ENCODE results near the gene NAPEPLD.
"Not testable (repeated sequence)": the region's sequence is repeated elsewhere in the genome, so short reads cannot be mapped to it uniquely, and the experiment has no call there.

The NAPEPLD gene

GRCh38 chr7:103155331-103156024 lies 6.6 kb upstream of the NAPEPLD start:
- not testable (repeated sequence) for H3K36me3 ChIP-seq (ENCODE audit: control insufficient read depth in 2 of 2, insufficient read depth in 2 of 2, low read length in 2 of 2); H3K9me3 ChIP-seq (ENCODE audit: control insufficient read depth in 2 of 2, low read length in 2 of 2); H3K27ac ChIP-seq (ENCODE audit: low read length); H3K27me3 ChIP-seq (ENCODE audit: control insufficient read depth in 1 of 2, insufficient read depth in 2 of 2, low read length in 2 of 2); H3K4me3 ChIP-seq (ENCODE audit: low read length in 2 of 2); H3K9ac ChIP-seq (ENCODE audit: low read length in 2 of 2); H3K4me1 ChIP-seq (ENCODE audit: control insufficient read depth, insufficient read depth, low read length)

GRCh38 chr7:103154042-103154441 lies 5.1 kb upstream of the NAPEPLD start:
- peaks cover 4% of the 10 kb centered on the region for H3K4me1 ChIP-seq (ENCODE audit: control insufficient read depth, insufficient read depth, low read length)
- no peak overlapping the region for H3K9ac ChIP-seq (ENCODE audit: low read length in 2 of 2)
- no peak overlapping the region for H3K27ac ChIP-seq (ENCODE audit: low read length)
- no peak overlapping the region for H3K4me3 ChIP-seq (ENCODE audit: low read length in 2 of 2)
- no peaks in the 10 kb centered on the region for H3K36me3 ChIP-seq (ENCODE audit: control insufficient read depth in 2 of 2, insufficient read depth in 2 of 2, low read length in 2 of 2)
- no peaks in the 10 kb centered on the region for H3K27me3 ChIP-seq (ENCODE audit: control insufficient read depth in 1 of 2, insufficient read depth in 2 of 2, low read length in 2 of 2)
- no peaks in the 10 kb centered on the region for H3K9me3 ChIP-seq (ENCODE audit: control insufficient read depth in 2 of 2, low read length in 2 of 2)

- not testable (repeated sequence) for H3K9me3 ChIP-seq (ENCODE audit: control insufficient read depth in 2 of 2, low read length in 2 of 2); H3K36me3 ChIP-seq (ENCODE audit: control insufficient read depth in 2 of 2, insufficient read depth in 2 of 2, low read length in 2 of 2); H3K9ac ChIP-seq (ENCODE audit: low read length in 2 of 2); H3K4me1 ChIP-seq (ENCODE audit: control insufficient read depth, insufficient read depth, low read length); H3K27me3 ChIP-seq (ENCODE audit: control insufficient read depth in 1 of 2, insufficient read depth in 2 of 2, low read length in 2 of 2); H3K27ac ChIP-seq (ENCODE audit: low read length); H3K4me3 ChIP-seq (ENCODE audit: low read length in 2 of 2)
Observed at GRCh38 chr7:103152744-103153617, 4.1 kb upstream of the NAPEPLD start.

- H3K9ac ChIP-seq (ENCODE audit: low read length in 2 of 2); H3K27ac ChIP-seq (ENCODE audit: low read length); H3K4me1 ChIP-seq (ENCODE audit: control insufficient read depth, insufficient read depth, low read length); H3K9me3 ChIP-seq (ENCODE audit: control insufficient read depth in 2 of 2, low read length in 2 of 2); H3K4me3 ChIP-seq (ENCODE audit: low read length in 2 of 2); H3K27me3 ChIP-seq (ENCODE audit: control insufficient read depth in 1 of 2, insufficient read depth in 2 of 2, low read length in 2 of 2); H3K36me3 ChIP-seq (ENCODE audit: control insufficient read depth in 2 of 2, insufficient read depth in 2 of 2, low read length in 2 of 2): not testable (repeated sequence)
Observed at GRCh38 chr7:103151993-103152676, 3.2 kb upstream of the NAPEPLD start.

GRCh38 chr7:103150192-103150591 lies 1.3 kb upstream of the NAPEPLD start:
- no peak overlapping the region for H3K27ac ChIP-seq (ENCODE audit: low read length)
- H3K9me3 ChIP-seq (ENCODE audit: control insufficient read depth in 2 of 2, low read length in 2 of 2): no peaks in the 10 kb centered on the region
- H3K9ac ChIP-seq (ENCODE audit: low read length in 2 of 2): no peak overlapping the region
- H3K4me3 ChIP-seq (ENCODE audit: low read length in 2 of 2): no peak overlapping the region
- peaks cover 4% of the 10 kb centered on the region for H3K4me1 ChIP-seq (ENCODE audit: control insufficient read depth, insufficient read depth, low read length)
- no peaks in the 10 kb centered on the region for H3K36me3 ChIP-seq (ENCODE audit: control insufficient read depth in 2 of 2, insufficient read depth in 2 of 2, low read length in 2 of 2)
- no peaks in the 10 kb centered on the region for H3K27me3 ChIP-seq (ENCODE audit: control insufficient read depth in 1 of 2, insufficient read depth in 2 of 2, low read length in 2 of 2)

- peaks cover 4% of the 10 kb centered on the region for H3K4me1 ChIP-seq (ENCODE audit: control insufficient read depth, insufficient read depth, low read length)
- no peaks in the 10 kb centered on the region for H3K9me3 ChIP-seq (ENCODE audit: control insufficient read depth in 2 of 2, low read length in 2 of 2)
- H3K36me3 ChIP-seq (ENCODE audit: control insufficient read depth in 2 of 2, insufficient read depth in 2 of 2, low read length in 2 of 2): no peaks in the 10 kb centered on the region
- peak overlapping the region; percentile 64 to 92 for H3K4me3 ChIP-seq (ENCODE audit: low read length in 2 of 2)
- peak overlapping the region; percentile 86 for H3K27ac ChIP-seq (ENCODE audit: low read length)
- H3K9ac ChIP-seq (ENCODE audit: low read length in 2 of 2): peak overlapping the region; percentile 86 to 87
- no peaks in the 10 kb centered on the region for H3K27me3 ChIP-seq (ENCODE audit: control insufficient read depth in 1 of 2, insufficient read depth in 2 of 2, low read length in 2 of 2)
Observed at GRCh38 chr7:103149808-103150180, 895 bp upstream of the NAPEPLD start.

GRCh38 chr7:103148131-103148993 lies 537 bp downstream of the NAPEPLD start:
- H3K9me3 ChIP-seq (ENCODE audit: control insufficient read depth in 2 of 2, low read length in 2 of 2): no peaks in the 10 kb centered on the region

GRCh38 chr7:103144754-103145153 lies 4.1 kb downstream of the NAPEPLD start:
- not testable (repeated sequence) for H3K9me3 ChIP-seq (ENCODE audit: control insufficient read depth in 2 of 2, low read length in 2 of 2); H3K4me3 ChIP-seq (ENCODE audit: low read length in 2 of 2); H3K27me3 ChIP-seq (ENCODE audit: control insufficient read depth in 1 of 2, insufficient read depth in 2 of 2, low read length in 2 of 2); H3K9ac ChIP-seq (ENCODE audit: low read length in 2 of 2); H3K4me1 ChIP-seq (ENCODE audit: control insufficient read depth, insufficient read depth, low read length); H3K27ac ChIP-seq (ENCODE audit: low read length); H3K36me3 ChIP-seq (ENCODE audit: control insufficient read depth in 2 of 2, insufficient read depth in 2 of 2, low read length in 2 of 2)

More at GRCh38 chr7:103148131-103148993, 537 bp downstream of the NAPEPLD start:
- Histone ChIP-seq H3K4me1 (ENCODE audit: control insufficient read depth, insufficient read depth, low read length) (peaks cover 4% of the 10 kb centered on the region), H3K9ac (ENCODE audit: low read length in 2 of 2) (peak overlapping the region; percentile 86 to 87), H3K4me3 (ENCODE audit: low read length in 2 of 2) (peak overlapping the region; percentile 64 to 92), H3K36me3 (ENCODE audit: control insufficient read depth in 2 of 2, insufficient read depth in 2 of 2, low read length in 2 of 2) (no peaks in the 10 kb centered on the region), H3K27me3 (ENCODE audit: control insufficient read depth in 1 of 2, insufficient read depth in 2 of 2, low read length in 2 of 2) (no peaks in the 10 kb centered on the region), H3K27ac (ENCODE audit: low read length) (peak overlapping the region; percentile 86)

- no peak overlapping the region for H3K9ac ChIP-seq (ENCODE audit: low read length in 2 of 2)
- H3K27ac ChIP-seq (ENCODE audit: low read length): no peak overlapping the region
- no peaks in the 10 kb centered on the region for H3K36me3 ChIP-seq (ENCODE audit: control insufficient read depth in 2 of 2, insufficient read depth in 2 of 2, low read length in 2 of 2)
- H3K9me3 ChIP-seq (ENCODE audit: control insufficient read depth in 2 of 2, low read length in 2 of 2): no peaks in the 10 kb centered on the region
- H3K4me3 ChIP-seq (ENCODE audit: low read length in 2 of 2): no peak overlapping the region
- H3K27me3 ChIP-seq (ENCODE audit: control insufficient read depth in 1 of 2, insufficient read depth in 2 of 2, low read length in 2 of 2): no peaks in the 10 kb centered on the region
- no peaks in the 10 kb centered on the region for H3K4me1 ChIP-seq (ENCODE audit: control insufficient read depth, insufficient read depth, low read length)
Observed at GRCh38 chr7:103143868-103144267, 5.0 kb downstream of the NAPEPLD start.

GRCh38 chr7:103142494-103142893 lies 6.4 kb downstream of the NAPEPLD start:
- no peak overlapping the region for H3K27ac ChIP-seq (ENCODE audit: low read length)
- no peak overlapping the region for H3K4me3 ChIP-seq (ENCODE audit: low read length in 2 of 2)
- no peaks in the 10 kb centered on the region for H3K27me3 ChIP-seq (ENCODE audit: control insufficient read depth in 1 of 2, insufficient read depth in 2 of 2, low read length in 2 of 2)
- no peaks in the 10 kb centered on the region for H3K4me1 ChIP-seq (ENCODE audit: control insufficient read depth, insufficient read depth, low read length)
- H3K9ac ChIP-seq (ENCODE audit: low read length in 2 of 2): no peak overlapping the region
- no peaks in the 10 kb centered on the region for H3K36me3 ChIP-seq (ENCODE audit: control insufficient read depth in 2 of 2, insufficient read depth in 2 of 2, low read length in 2 of 2)
- H3K9me3 ChIP-seq (ENCODE audit: control insufficient read depth in 2 of 2, low read length in 2 of 2): no peaks in the 10 kb centered on the region

Data from stomach smooth muscle (tissue), 2 donors.